K562 (cell line): ENCODE results near the gene GDF11. TPM values are rescaled to one million over a fixed set of nuclear protein-coding genes. Genes with fewer than 3 reads are reported as not detected.
A peak's percentile ranks its signal among the peaks of the same experiment; 100 is the strongest.

Experiments used
- BACH1 ChIP-seq: fragments of 200-800 bp; sonication (Bioruptor generic); IDR thresholded peaks from 2 replicates; pipeline ENCODE4 v1.6.1; 2016; ENCODE audit warnings: missing genetic modification characterization, missing compliant biosample characterization
- BHLHE40 ChIP-seq: IDR thresholded peaks from 2 replicates; pipeline ENCODE4 v1.6.1; 2011; ENCODE audit warnings: low read length, improper control_type of control experiment
- CHCHD3 ChIP-seq: fragments of 250-450 bp; sonication (Bioruptor Pico); IDR thresholded peaks from 2 replicates; pipeline ENCODE4 v2.1.2; 2022; ENCODE audit warnings: mild to moderate bottlenecking
- CHD4 ChIP-seq: fragments of 200-600 bp; sonication (generic); IDR thresholded peaks from 3 replicates; pipeline ENCODE4 v1.6.1; 2012; ENCODE audit warnings: low read depth, mild to moderate bottlenecking, mixed read lengths, low read length, inconsistent platforms; ENCODE audit not compliant: insufficient read depth, insufficient replicate concordance, poor library complexity, severe bottlenecking
- EP400 ChIP-seq: fragments of 450-650 bp; IDR thresholded peaks from 2 replicates; pipeline ENCODE4 v1.6.1; 2017; ENCODE audit warnings: antibody characterized with exemption, mild to moderate bottlenecking, moderate library complexity
- ERF ChIP-seq: fragments of 450-650 bp; formaldehyde crosslinking; IDR thresholded peaks from 2 replicates; pipeline ENCODE4 v1.4.0; 2020; ENCODE audit warnings: mild to moderate bottlenecking, mixed read lengths
- HCFC1 ChIP-seq: IDR thresholded peaks from 2 replicates; pipeline ENCODE4 v1.6.1; 2012; ENCODE audit warnings: low read depth, low read length, improper control_type of control experiment
- NONO ChIP-seq, 2 experiments: fragments of 200-400 bp in 1 of 2; fragments of 450-650 bp in 1 of 2; formaldehyde crosslinking in 1 of 2; IDR thresholded peaks; 2 replicates each; pipeline ENCODE4 v1.6.1; 2017; ENCODE audit warnings: low read depth in 2 of 2, mild to moderate bottlenecking in 2 of 2, moderate library complexity in 2 of 2, low read length in 1 of 2
- PTBP1 ChIP-seq: fragments of 200-400 bp; formaldehyde crosslinking; IDR thresholded peaks from 2 replicates; pipeline ENCODE4 v1.6.1; 2017; ENCODE audit warnings: low read depth, low read length
- RBBP5 ChIP-seq: fragments of 200-600 bp; sonication (generic); IDR thresholded peaks from 2 replicates; pipeline ENCODE4 v1.6.1; 2012; ENCODE audit warnings: borderline replicate concordance, mild to moderate bottlenecking, low read length, control low read depth, inconsistent platforms; ENCODE audit not compliant: insufficient read depth, poor library complexity, severe bottlenecking
- SP2 ChIP-seq: IDR thresholded peaks from 2 replicates; pipeline ENCODE4 v1.6.1; 2011; ENCODE audit warnings: mild to moderate bottlenecking, low read depth, low read length, moderate library complexity; ENCODE audit not compliant: poor library complexity, severe bottlenecking; ENCODE audit errors: extremely low read depth
- TEAD1 ChIP-seq, 2 experiments: fragments of 450-650 bp in 1 of 2; sonication (generic) in 1 of 2; formaldehyde crosslinking; IDR thresholded peaks; 2 replicates each; pipeline versions ENCODE4 v1.4.0 to v1.8.0; 2020 to 2022; ENCODE audit warnings: mild to moderate bottlenecking in 2 of 2, missing genetic modification reagents in 1 of 2
- YBX1 ChIP-seq: fragments of 450-650 bp; IDR thresholded peaks from 2 replicates; pipeline ENCODE4 v1.7.1; 2016; ENCODE audit warnings: mild to moderate bottlenecking
- ZBTB8A ChIP-seq: fragments of 450-650 bp; IDR thresholded peaks from 2 replicates; pipeline ENCODE4 v1.6.1; 2018; ENCODE audit warnings: mild to moderate bottlenecking, moderate library complexity; ENCODE audit not compliant: partially characterized antibody
- ZNF143 ChIP-seq: sonication (generic); formaldehyde crosslinking; IDR thresholded peaks from 2 replicates; pipeline ENCODE4 v1.9.0; 2022; ENCODE audit warnings: mild to moderate bottlenecking, missing genetic modification reagents
- ZNF41 ChIP-seq: fragments of 250-450 bp; sonication (Bioruptor Pico); conservative IDR thresholded peaks from 2 replicates; pipeline ENCODE4 v1.4.0; 2020; ENCODE audit warnings: mild to moderate bottlenecking
- ZNF696 ChIP-seq: fragments of 250-450 bp; sonication (Bioruptor Pico); conservative IDR thresholded peaks from 2 replicates; pipeline ENCODE4 v1.4.0; 2020; ENCODE audit warnings: mild to moderate bottlenecking, moderate library complexity
- polyA plus RNA-seq, 8 experiments: library from polyadenylated mRNA; depleted of rRNA in 4 of 8; stranded (reverse) in 5 of 8; unstranded in 3 of 8; fragments of >200 nt; fragmentation: Nextera tagmentation in 2 of 8; fragmentation: Illumina TruSeq in 1 of 8; extraction: Ambion mirVana in 2 of 8; extraction: Trizol in 1 of 8; gene quantifications; 2 replicates each; pipeline versions ENCODE4 v1.2.1 to v1.2.3, GENCODE V29; 2011 to 2014; ENCODE audit warnings: inconsistent platforms in 1 of 8, missing spikeins in 1 of 8
- total RNA-seq, 7 experiments: library from RNA; depleted of rRNA in 6 of 7; stranded (reverse); fragments of >200 nt in 6 of 7; fragmentation: Illumina TruSeq in 2 of 7; extraction: Trizol in 2 of 7; gene quantifications; 2 replicates each; pipeline versions ENCODE4 v1.2.1 to v1.2.3, GENCODE V29; 2011 to 2021; ENCODE audit warnings: low replicate concordance in 1 of 7
- TF ChIP-seq, protein P1 (sequence below): fragments of 450-650 bp; IDR thresholded peaks from 2 replicates; pipeline ENCODE4 v1.6.1; 2016; ENCODE audit warnings: missing biosample characterization, missing genetic modification characterization
- TF ChIP-seq, protein P2 (sequence below): IDR thresholded peaks from 2 replicates; pipeline ENCODE4 v1.6.1; 2011; ENCODE audit warnings: borderline replicate concordance, low read depth, mild to moderate bottlenecking, moderate library complexity, low read length; ENCODE audit not compliant: insufficient read depth, poor library complexity, severe bottlenecking
- TF ChIP-seq, protein P3 (sequence below): fragments of 150-350 bp; IDR thresholded peaks from 2 replicates; pipeline ENCODE4 v1.6.1; 2014; ENCODE audit warnings: low read depth, mild to moderate bottlenecking, low read length, borderline replicate concordance

Gene GDF11
- total and polyA plus RNA-seq, 9 of the 15 experiments (the other 6 are each of a cell fraction or from before 2014, with no cell fraction given) = 1.4 to 15.7 (median 4.8) TPM

DNA sequence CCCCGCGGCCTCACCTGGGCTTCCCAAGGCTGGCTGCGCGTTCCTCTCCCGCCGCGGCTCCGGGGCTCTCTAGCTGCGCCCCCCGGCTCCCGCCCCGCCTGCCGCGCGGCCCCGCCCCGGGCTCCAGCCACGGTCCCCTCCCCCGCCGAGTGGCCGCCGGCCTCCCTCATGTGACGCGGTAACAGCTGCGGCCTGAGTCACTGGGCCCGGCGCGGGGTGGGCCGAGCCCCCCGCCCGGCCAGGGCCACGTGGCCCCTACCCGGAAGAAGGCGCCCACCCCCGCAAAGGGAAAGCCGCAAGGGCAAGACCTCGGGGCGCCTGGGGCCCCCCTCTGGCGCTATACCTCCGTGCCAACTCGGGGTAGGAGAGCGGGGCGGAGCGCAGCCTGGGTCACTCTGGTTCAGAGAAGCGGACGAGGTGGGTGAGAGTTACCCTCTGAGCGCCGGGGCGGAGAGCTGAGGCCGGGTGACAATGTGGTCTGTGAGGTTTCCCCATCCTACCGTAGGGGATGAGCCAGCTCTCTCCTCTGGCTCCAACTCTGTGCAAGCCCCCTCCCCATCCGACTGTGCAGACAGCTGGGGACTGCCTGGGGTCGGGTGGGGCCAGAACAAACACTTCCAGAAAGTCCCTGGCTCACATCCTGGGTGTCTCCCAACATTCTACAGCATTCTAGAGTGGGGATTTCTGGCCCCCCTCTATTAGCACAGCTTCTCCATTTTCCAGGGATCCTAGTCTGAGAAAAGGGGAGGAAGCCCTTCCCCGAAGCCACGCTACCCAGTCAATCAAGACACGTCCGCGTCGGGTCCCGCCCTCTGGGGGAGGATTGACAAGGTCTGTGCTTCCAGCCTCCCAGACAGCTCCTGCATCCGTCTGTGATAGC is 13.7 kb upstream of the GDF11 start, which contains the start of gene CD63 (continued):
- TF ChIP-seq ERF (CRISPR knock-in tag) (peak; percentile 45; the same call in 1 of the 2 replicates), HCFC1 (no peak; the same call in 1 of the 2 replicates), YBX1 (no peak), ZNF696 (CRISPR knock-in tag) (no peak), SP2 (no peak), PTBP1 (no peak), BHLHE40 (peak; percentile 77), EP400 (peak; percentile 98), ZNF41 (CRISPR knock-in tag) (no peak), CHD4 (no peak), RBBP5 (no peak), CHCHD3 (CRISPR knock-in tag) (no peak), ZBTB8A (no peak), NONO (IDR thresholded peaks at IDR 0.05; ENCODE audit: low read depth in 2 of 2, low read length in 1 of 2) (peak in 1 of 2 experiments; percentile 84; a peak in 1 of 4 replicates), ZNF143 (CRISPR knock-in tag) (no peak), TEAD1 (CRISPR knock-in tag; IDR thresholded peaks at IDR 0.05) (peak in 1 of 2 experiments; percentile 59; a peak in 2 of 4 replicates), BACH1 (tag) (0 out of 2 replicates have a peak, but pooled peaks have one; percentile 23)
- TF ChIP-seq, protein P1, sequence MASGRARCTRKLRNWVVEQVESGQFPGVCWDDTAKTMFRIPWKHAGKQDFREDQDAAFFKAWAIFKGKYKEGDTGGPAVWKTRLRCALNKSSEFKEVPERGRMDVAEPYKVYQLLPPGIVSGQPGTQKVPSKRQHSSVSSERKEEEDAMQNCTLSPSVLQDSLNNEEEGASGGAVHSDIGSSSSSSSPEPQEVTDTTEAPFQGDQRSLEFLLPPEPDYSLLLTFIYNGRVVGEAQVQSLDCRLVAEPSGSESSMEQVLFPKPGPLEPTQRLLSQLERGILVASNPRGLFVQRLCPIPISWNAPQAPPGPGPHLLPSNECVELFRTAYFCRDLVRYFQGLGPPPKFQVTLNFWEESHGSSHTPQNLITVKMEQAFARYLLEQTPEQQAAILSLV (tag) = no peak
- TF ChIP-seq, protein P2, sequence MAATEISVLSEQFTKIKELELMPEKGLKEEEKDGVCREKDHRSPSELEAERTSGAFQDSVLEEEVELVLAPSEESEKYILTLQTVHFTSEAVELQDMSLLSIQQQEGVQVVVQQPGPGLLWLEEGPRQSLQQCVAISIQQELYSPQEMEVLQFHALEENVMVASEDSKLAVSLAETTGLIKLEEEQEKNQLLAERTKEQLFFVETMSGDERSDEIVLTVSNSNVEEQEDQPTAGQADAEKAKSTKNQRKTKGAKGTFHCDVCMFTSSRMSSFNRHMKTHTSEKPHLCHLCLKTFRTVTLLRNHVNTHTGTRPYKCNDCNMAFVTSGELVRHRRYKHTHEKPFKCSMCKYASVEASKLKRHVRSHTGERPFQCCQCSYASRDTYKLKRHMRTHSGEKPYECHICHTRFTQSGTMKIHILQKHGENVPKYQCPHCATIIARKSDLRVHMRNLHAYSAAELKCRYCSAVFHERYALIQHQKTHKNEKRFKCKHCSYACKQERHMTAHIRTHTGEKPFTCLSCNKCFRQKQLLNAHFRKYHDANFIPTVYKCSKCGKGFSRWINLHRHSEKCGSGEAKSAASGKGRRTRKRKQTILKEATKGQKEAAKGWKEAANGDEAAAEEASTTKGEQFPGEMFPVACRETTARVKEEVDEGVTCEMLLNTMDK = no peak
- TF ChIP-seq, protein P3, sequence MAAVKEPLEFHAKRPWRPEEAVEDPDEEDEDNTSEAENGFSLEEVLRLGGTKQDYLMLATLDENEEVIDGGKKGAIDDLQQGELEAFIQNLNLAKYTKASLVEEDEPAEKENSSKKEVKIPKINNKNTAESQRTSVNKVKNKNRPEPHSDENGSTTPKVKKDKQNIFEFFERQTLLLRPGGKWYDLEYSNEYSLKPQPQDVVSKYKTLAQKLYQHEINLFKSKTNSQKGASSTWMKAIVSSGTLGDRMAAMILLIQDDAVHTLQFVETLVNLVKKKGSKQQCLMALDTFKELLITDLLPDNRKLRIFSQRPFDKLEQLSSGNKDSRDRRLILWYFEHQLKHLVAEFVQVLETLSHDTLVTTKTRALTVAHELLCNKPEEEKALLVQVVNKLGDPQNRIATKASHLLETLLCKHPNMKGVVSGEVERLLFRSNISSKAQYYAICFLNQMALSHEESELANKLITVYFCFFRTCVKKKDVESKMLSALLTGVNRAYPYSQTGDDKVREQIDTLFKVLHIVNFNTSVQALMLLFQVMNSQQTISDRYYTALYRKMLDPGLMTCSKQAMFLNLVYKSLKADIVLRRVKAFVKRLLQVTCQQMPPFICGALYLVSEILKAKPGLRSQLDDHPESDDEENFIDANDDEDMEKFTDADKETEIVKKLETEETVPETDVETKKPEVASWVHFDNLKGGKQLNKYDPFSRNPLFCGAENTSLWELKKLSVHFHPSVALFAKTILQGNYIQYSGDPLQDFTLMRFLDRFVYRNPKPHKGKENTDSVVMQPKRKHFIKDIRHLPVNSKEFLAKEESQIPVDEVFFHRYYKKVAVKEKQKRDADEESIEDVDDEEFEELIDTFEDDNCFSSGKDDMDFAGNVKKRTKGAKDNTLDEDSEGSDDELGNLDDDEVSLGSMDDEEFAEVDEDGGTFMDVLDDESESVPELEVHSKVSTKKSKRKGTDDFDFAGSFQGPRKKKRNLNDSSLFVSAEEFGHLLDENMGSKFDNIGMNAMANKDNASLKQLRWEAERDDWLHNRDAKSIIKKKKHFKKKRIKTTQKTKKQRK = no peak
